Activated CD4-positive, alpha-beta T cell treated with anti-CD3 and anti-CD28 coated beads for 24 hours (primary cell): ENCODE data around the gene CIITA.

ENCODE experiments used
- DNase-seq, 2 donors: peaks; one replicate each; pipeline ENCODE4 v3.0.0-alpha.2; 2020; ENCODE audit warnings: low read depth in 2 of 2

The CIITA gene

DNA sequence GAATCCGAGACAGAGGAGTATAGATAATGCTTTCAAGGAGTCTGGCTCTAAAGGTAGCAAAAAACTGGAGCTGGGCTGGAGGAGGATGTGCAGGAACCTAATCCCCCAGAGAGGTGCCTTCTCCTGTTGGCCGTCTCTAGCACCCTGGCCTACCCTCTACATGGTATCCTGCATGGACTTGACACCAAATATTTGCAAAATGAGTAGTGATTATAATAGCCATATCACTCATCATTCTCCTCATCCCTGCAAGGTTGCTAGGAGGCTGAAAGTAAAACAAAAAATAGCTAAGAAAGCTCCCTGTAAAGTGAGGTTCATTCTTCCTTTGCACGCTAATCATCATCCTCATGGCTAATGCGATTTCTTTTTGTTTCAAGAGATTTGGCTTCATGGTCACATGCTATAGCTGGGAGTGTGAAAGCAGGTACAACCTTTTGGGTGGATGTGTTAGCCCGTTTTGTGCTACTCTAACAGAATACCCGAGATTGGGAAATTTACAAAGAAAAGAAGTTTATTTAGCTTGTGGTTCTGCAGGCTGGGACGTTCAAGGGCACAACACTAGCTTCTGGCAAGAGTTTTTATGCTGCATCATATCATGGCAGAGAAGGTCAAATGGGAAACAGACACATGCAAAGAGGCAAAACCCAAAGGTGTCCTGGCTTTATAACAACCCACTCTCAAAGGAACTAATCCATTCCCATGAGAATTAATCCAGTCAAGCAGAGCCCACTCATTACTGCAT lies 27.1 kb upstream of the CIITA start:
- no peak for DNase-seq

DNA sequence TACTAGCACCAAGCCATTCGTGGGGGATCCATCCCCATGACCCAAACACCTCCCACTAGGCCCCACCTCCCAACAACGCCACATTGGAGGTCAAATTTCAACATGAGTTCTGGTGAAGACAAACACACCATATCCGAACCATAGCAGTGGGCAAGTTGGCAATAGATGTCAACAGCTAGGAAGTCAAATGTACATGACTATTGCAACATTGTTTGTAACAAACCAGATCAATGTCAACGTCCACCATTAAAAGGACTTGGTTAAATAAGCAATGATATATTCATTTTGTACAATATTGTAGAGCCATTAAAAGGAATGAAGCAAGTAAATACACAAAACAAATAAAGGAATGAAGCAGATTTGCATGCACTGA lies 26.5 kb upstream of the CIITA start:
- no peak for DNase-seq

DNA sequence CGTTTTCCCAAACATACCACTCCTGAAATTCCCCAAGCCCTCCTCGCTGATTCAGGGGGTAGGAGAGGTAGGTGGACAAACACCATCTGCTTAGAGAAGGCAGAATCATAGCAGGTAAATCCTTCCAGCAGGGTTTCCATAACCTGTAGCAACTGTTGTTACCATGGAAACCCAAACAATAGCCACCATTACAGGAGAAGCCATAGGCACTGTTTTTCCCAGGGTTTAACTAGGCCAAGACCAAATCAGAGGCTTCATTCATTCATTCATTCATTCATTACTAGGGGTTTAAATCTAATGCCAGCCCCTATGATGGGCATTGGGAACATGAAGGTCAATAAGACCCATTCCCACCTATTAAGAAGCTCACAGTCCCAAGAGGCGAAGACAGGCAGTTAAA lies 25.5 kb upstream of the CIITA start:
- DNase-seq = no peak

DNA sequence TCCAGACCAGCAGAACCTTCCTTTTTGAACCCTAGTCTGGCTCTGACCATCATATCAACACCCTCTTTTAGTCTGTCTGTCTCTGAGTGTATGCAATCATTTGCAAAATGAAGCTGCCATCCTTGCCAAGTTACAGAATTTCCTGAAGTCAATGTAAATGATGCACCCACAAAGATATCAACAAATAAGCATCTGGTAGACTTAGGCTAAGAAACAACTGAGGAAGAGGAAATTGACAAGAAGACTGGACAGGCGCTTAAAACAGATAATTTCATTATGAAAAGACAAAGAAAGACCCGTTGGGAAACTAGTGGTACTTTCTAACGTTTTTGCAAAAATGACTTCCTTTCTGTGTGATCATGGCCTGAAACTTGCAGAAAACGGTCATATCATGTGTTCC lies 24.7 kb upstream of the CIITA start:
- no peak for DNase-seq

DNA sequence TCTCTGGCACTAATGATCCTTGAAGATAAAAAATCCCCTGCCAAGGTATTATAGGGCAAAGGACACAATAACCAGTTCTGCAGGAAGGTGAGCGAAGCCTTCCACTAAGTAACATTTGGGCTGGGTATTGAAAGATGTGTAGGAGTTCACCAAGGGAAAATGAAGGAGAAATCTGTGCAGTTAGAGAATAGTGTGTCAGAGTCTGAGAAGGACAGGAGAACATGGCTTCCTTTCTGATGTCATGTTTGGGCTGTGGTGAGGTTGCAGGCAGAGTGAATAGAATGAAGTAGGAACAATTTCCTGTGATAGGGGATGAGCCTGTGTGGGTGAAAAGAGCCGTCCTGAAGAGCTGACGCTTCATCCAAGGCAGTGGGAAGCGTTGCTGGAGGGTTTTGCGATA lies 24.1 kb upstream of the CIITA start:
- DNase-seq = no peak

DNA sequence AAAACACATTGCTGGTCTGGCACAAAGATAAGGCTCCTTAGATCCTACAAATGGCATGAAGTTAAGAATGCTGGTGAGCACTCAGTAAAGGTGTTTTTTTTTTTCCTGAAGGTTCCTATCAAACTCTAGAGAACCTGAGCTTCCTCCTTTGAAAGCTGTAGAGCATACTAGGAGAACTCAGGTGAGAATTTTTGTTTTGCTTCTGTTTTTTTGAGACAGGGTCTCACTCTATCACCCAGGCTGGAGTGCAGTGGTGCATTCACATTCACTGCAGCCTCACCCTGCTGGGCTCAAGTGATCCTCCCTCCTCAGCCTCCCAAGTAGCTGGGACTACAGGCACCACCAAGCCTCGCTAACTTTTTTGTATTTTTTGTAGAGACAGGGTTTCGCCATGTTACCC lies 21.0 kb upstream of the CIITA start:
- DNase-seq = no peak

DNA sequence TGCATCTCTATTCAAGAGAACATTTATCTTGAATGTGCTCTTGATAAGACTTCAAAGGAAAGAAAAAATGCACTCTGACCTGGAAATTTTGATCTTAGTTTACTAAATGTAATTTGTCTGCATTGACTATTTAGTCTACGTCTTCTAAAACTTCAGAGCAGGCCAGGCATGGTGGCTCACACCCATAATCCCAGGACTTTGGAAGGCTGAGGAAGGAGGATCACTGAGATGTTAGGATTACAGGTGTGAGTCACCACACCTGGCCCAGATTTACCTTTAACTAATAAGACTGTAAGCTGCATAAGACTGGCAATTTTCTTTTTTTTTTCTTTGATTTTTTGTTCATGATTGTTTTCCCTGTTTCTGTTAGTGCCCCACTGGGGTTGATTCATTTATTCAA lies 18.8 kb upstream of the CIITA start:
- DNase-seq = no peak

DNA sequence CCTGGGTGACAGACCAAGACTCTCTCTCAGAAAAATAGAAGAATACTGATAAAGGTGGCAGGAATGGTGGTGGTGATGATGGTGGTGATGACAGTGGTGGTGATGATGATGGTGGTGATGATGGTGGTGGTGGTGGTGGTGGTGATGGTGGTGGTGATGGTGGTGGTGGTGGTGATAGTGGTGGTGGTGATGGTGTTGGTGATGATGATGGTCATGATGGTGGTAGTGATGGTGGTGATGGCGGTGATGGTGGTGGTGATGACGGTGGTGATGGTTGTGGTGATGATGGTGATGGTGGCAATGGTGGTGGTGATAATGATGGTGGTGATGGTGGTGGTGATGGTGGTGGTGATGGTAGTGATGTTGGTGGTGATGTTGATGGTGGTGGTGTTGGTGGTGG lies 18.0 kb upstream of the CIITA start:
- DNase-seq = no peak

DNA sequence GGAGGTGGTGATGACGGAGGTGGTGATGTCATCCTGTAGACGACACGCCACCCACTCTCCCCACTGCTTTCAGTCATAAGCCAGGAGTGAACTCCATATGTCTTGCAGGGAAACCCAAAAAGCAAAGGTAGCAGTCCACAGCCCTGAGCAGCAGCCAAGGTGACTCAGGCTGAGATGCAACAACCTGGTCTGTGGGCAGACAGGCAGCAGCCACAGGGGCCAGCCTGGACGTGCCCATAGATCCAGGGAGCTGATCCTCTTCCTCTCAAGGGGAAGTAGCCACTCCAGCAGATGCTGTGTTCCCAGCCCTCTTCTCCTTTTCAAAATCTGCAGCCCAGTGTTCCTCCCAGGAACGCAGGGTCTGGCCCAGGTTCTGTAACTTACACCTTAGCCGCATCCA lies 17.3 kb upstream of the CIITA start:
- no peak for DNase-seq

DNA sequence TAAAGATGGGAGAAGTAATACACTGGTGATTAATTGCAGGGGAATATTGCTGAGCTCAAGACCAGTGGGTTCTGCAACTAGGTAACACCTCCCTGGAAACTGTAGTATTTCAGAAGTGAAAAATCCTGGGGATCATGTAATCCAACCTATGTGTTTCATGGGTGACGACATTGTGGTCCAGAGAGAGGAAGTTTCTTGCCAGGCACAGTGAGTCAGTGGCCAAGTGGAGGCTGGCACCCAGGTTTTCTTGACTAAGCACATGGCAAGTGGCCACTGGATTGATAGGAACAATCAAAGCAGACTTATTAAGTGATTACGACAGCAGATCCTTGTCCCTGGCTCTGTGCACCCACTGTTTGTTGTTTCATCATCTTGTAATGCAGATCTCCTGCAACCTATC lies 14.6 kb upstream of the CIITA start:
- DNase-seq = no peak

DNA sequence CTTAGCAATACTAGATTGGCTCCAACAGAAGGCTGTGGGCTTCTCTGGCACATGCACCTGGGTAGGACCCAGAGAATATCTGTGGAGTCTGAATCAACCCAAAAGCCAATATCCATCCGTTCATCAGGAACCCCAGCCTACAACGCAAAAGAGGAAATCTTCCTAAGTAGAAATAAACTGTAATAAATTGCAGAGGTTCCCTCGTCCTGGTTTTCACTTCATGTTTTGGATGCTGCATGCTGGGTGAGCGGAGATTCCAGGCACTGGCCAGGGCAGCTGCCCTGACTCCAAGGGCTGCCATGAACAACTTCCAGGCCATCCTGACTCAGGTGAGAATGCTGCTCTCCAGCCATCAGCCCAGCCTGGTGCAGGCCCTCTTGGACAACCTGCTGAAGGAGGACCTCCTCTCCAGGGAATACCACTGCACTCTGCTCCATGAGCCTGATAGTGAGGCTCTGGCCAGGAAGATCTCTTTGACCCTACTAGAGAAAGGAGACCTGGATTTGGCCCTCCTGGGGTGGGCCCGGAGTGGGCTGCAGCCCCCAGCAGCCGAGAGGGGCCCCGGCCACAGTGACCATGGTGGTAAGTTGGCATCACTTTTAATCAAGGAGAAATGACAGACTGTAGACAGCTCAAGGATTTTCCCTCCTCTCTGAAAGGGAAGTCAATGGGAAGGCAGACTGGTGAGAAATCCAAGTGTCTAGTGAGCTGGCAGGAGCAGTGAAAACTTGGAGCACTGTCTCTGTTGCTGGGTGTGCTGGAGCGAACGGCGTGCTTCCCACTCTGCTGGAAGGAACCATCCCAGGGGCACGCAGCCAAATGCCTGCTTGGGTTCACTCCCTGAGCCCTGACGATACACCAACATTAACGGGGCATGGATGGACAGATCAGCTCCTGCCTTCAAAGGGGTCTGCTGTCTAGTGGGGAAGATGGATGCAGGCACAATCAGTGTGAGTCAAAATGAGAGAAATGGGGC lies 10.7 kb upstream of the CIITA start:
- DNase-seq = no peak

DNA sequence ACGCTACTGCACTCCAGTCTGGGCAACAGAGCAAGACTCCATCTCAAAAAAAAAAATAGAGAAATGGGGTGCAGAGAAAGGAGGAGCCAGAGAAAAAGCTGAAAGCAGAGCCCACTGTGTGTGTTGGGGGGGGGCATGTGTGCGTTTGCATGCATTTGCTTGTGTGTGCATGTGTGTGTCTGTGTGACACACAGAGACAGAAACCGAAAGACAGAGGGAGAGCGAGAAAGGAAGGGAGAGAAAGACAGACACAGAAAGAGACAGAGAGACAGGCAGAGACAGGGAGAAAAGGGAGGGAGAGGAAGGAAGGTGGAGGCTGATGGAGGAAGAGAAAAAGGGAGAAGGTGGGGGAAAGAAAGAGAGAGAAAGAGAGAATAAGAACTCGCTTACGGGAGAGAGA lies 9.8 kb upstream of the CIITA start:
- DNase-seq = no peak

DNA sequence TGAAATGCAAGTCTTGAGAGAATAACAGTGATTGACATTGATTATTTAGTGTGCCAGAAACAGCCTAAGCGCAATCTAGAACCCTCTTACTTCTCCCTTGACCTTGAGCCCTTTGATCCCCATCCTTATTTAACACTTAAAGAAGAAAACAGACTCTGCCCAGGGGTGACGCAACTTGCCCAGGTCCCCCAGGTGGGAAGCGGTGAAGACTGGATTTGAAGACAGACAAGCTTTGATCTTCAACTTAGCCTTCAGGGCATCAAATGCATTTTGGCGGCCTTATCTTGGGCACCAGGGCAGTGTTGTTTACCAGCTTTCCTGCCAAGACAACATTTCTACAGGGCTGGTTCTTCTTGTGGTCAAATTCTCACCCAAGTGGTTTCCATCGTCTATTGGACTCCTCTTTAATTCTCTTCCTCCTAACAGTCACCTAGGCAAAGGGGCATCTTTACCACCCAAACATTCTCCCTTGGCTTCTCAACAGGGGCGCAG lies 8.9 kb upstream of the CIITA start:
- no peak for DNase-seq

DNA sequence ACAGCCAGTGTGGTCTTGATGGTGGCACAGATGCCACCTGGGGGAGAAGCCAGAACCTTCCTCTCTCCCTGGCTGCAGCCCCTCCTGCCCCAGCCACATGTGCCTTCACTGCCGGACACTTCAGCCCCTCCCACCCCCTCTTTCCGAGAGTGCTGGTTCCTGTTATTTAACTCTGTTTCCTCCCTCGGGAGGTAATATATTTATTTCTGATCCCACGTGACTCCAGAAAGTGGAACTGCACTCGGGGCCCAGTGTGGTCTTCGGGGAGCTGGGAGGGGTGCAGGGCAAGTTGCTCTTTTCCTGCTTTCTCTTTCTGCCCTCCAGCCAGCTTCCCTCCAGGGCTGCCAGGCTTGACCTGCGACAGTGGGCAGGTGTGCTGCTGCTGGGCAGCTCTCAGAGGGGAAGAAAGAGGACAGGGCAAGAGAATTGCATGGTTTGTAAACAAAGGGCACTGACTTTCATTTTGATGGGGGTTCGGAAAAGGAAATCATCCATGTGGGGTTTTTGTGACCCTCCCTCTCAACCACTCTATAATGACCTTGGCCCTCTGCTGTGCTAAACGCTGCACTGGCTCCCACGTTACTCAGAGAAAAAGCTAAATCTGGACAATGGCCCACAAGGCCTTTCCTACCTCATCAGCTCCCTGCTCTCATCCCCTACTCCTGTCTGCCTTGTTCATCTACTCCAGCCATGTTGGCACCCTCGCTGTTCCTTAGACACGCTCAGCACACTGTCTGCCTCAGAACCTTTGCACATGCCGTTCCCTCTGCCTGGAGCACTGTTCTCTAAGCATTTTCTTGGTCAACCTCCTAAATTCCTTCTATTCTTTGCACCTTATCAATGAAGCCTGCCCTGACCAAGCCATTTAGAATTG lies 8.2 kb upstream of the CIITA start:
- DNase-seq = no peak

DNA sequence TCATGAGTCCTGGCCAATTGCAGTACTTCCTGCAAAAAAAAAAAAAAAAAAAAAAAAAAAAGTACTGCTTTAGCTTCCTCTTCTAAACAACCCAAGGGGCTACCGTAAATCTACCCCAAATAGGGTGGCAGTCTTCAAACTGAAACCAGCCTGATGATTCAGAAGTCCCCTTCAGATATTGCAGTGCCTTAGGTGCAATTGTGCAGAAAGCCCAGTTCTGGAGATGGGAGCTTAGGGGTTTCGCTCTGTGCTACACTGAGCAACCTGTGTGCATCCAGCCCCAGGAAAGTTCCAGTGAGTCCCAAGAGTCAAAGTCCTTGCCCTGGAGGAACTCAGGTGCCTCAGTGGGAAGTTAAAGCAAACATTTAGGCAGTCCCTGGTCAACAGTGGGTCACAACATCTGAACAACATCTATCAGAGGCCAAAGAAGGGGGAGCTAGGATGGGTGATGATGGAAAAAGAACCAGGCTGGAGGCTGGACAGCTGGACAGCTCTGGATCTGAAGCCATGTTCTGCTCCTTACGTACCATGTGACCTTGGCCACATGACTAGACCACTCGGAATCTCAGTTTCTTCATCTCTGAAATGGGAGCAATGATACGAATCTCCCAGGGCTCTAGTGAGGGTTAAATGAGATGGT lies 6.7 kb upstream of the CIITA start:
- DNase-seq = no peak

DNA sequence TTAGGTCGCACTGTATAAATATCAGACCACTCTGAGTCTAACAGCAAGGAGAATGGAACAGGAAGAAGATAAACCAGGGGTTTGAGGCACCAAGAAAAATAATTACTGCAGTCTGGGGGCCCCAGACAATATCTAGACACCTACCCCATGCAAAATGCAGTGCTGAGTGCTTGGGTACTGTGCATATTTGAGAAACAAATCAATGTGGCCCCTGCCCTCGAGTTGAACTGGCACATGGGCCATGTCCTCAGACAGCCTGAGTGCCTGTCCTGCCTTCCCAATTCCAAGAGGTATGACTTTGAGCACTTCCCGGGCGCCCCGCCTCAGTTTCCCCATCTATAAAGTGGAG lies 6.2 kb upstream of the CIITA start:
- no peak for DNase-seq

DNA sequence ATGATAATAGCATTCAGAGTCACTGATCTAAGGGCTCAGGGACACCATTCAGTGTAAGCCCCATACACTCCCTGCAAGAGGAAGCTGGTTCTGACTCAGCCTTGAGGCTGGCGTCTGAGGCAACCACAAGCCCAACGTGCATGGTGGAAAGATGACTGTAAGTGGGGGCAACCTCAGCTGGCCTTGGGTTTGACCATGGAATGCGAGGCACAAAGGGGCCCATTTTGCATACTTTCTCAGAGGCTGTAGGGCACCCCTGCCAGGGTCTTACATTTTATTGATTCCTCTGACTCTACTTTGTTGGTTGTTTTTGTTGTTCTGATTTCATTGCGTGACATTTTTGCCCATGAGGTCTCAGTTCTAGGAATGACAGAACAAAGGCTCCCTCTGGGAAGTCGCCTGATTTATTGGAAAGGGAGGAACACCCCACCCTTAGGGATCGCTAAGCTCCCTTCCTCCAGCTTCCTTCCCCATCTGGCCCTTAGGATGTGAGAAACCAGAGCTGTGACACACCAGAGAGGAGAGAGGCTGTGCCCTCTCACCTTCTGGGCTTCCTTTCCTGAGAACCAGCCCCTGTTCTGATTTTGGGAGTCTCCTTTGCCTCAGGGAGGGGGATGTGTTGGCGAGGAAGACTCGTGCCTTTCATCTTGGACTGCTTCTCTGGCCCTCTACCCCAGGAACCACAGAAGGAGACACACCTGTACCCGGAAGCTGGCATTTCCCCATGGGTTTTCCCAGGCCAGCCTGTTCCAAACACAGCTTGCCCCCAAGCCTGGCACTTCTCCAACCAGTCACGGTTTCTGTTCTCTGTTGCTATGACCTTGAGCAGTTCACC lies 5.6 kb upstream of the CIITA start:
- DNase-seq = peak; percentile 26 to 40

DNA sequence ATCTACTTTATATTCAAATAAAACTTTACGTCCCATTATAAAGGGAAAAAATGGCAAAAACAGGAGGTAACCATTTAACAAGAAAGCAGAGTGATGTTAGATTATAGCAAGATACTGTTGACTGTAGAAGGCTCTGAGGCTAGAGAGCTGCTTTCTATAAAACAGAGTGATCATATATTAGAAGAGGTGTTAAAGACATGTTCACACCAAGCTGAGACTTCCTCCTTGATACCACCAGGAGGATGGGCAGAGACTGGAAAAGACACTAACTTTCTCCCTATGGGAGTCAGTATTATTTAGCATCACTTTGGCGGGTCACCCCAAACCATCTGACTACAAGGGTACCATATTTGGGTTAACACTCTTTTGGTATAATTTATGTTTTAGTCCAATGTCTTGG lies 687 bp upstream of the CIITA start:
- no peak for DNase-seq

DNA sequence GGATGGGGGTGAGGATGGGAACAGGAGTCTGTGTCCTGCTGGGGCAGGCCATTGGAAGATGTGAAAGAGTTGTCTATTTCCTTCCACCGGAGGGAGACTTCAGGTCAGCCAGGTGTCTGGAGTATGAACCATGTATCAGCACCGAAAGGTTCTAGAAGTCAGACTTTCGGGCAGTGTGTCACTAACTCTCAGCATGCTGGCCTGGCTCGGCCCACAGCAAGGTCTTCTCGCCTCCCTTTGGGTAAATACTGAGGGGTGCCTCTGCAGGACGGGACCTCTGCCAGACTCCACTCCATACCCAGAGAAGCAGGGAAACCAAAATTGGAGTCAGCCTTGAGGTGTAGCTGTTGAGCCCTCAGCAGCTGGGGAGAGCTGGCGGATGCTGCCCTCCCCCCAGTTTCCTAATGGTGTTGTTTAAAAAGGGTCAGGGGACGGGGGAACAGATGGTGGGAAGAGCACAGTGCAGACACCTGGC lies 507 bp downstream of the CIITA start:
- no peak for DNase-seq

DNA sequence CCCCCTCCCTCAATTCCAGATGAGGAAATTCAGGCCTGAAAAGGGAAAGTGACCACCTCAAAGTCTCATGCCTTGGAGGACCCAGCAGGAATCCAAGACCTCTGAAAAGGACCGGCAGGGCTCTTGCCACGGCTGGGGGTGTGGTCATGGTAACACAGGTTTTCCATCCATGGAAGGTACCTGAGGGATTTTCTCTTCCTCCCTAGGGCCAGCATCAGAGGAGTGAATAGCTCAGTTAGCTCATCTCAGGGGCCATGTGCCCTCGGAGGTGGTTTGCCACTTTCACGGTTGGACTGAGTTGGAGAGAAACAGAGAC lies 1.3 kb downstream of the CIITA start:
- no peak for DNase-seq
